HEK293 (cell line): ENCODE results near the gene DLGAP3.

ENCODE experiments used
- EGR2 ChIP-seq: fragments of 450-650 bp; formaldehyde crosslinking; IDR thresholded peaks from 2 replicates; pipeline ENCODE4 v1.5.1; 2016; ENCODE audit warnings: low read depth, missing biosample characterization, missing genetic modification characterization
- OVOL3 ChIP-seq: fragments of 450-650 bp; formaldehyde crosslinking; IDR thresholded peaks from 2 replicates; pipeline ENCODE4 v1.5.1; 2016; ENCODE audit warnings: missing biosample characterization, missing genetic modification characterization
- PATZ1 ChIP-seq: fragments of 450-650 bp; formaldehyde crosslinking; IDR thresholded peaks from 2 replicates; pipeline ENCODE4 v1.5.1; 2016; ENCODE audit warnings: missing biosample characterization, missing genetic modification characterization
- ZBTB10 ChIP-seq: fragments of 450-650 bp; formaldehyde crosslinking; IDR thresholded peaks from 2 replicates; pipeline ENCODE4 v1.5.1; 2016; ENCODE audit warnings: missing biosample characterization, missing genetic modification characterization
- ZBTB21 ChIP-seq: fragments of 450-650 bp; formaldehyde crosslinking; IDR thresholded peaks from 2 replicates; pipeline ENCODE4 v1.5.1; 2017; ENCODE audit warnings: missing biosample characterization, missing genetic modification characterization
- ZBTB26 ChIP-seq: fragments of 450-650 bp; formaldehyde crosslinking; optimal IDR thresholded peaks from 2 replicates; pipeline ENCODE3; 2016; ENCODE audit warnings: missing biosample characterization, mild to moderate bottlenecking, missing genetic modification characterization
- ZFHX2 ChIP-seq: fragments of 450-650 bp; formaldehyde crosslinking; conservative IDR thresholded peaks from 2 replicates; pipeline ENCODE4 v1.5.1; 2016; ENCODE audit warnings: missing biosample characterization, missing genetic modification characterization
- ZFP69B ChIP-seq: fragments of 450-650 bp; formaldehyde crosslinking; IDR thresholded peaks from 2 replicates; pipeline ENCODE4 v1.5.1; 2016; ENCODE audit warnings: missing biosample characterization, missing genetic modification characterization
- ZNF121 ChIP-seq: fragments of 450-650 bp; formaldehyde crosslinking; IDR thresholded peaks from 2 replicates; pipeline ENCODE4 v1.5.1; 2016; ENCODE audit warnings: missing biosample characterization, missing genetic modification characterization
- ZNF133 ChIP-seq: fragments of 450-650 bp; formaldehyde crosslinking; IDR thresholded peaks from 2 replicates; pipeline ENCODE4 v1.5.1; 2016; ENCODE audit warnings: missing biosample characterization, missing genetic modification characterization
- ZNF292 ChIP-seq: fragments of 450-650 bp; formaldehyde crosslinking; IDR thresholded peaks from 2 replicates; pipeline ENCODE4 v1.5.1; 2016; ENCODE audit warnings: low read depth, missing biosample characterization, missing genetic modification characterization, borderline replicate concordance
- ZNF335 ChIP-seq: fragments of 450-650 bp; formaldehyde crosslinking; conservative IDR thresholded peaks from 2 replicates; pipeline ENCODE4 v1.5.1; 2016; ENCODE audit warnings: missing biosample characterization, missing genetic modification characterization
- ZNF473 ChIP-seq: fragments of 450-650 bp; formaldehyde crosslinking; IDR thresholded peaks from 2 replicates; pipeline ENCODE4 v1.5.1; 2017; ENCODE audit warnings: missing biosample characterization, missing genetic modification characterization
- ZNF626 ChIP-seq: fragments of 450-650 bp; sonication (Bioruptor Pico); formaldehyde crosslinking; IDR thresholded peaks from 2 replicates; pipeline ENCODE4 v1.5.1; 2018; ENCODE audit warnings: missing biosample characterization, missing genetic modification characterization, inconsistent platforms
- ZNF670 ChIP-seq: fragments of 450-650 bp; formaldehyde crosslinking; IDR thresholded peaks from 2 replicates; pipeline ENCODE4 v1.5.1; 2016; ENCODE audit warnings: missing biosample characterization, missing genetic modification characterization, low read depth
- ZNF785 ChIP-seq: fragments of 450-650 bp; formaldehyde crosslinking; IDR thresholded peaks from 2 replicates; pipeline ENCODE4 v1.5.1; 2016; ENCODE audit warnings: missing biosample characterization, missing genetic modification characterization
- ZNF792 ChIP-seq: fragments of 450-650 bp; formaldehyde crosslinking; IDR thresholded peaks from 2 replicates; pipeline ENCODE4 v1.5.1; 2016; ENCODE audit warnings: missing biosample characterization, missing genetic modification characterization
- ZNF843 ChIP-seq: fragments of 450-650 bp; formaldehyde crosslinking; IDR thresholded peaks from 2 replicates; pipeline ENCODE4 v1.5.1; 2016; ENCODE audit warnings: missing biosample characterization, missing genetic modification characterization
- ZSCAN30 ChIP-seq: fragments of 450-650 bp; IDR thresholded peaks from 2 replicates; pipeline ENCODE4 v1.5.1; 2018; ENCODE audit warnings: missing biosample characterization, mild to moderate bottlenecking, missing genetic modification characterization, moderate library complexity
- ZSCAN4 ChIP-seq: fragments of 450-650 bp; formaldehyde crosslinking; IDR thresholded peaks from 2 replicates; pipeline ENCODE4 v1.5.1; 2017; ENCODE audit warnings: missing biosample characterization, missing genetic modification characterization
- TF ChIP-seq, protein P1 (sequence below): fragments of 450-650 bp; formaldehyde crosslinking; IDR thresholded peaks from 2 replicates; pipeline ENCODE4 v1.5.1; 2016; ENCODE audit warnings: missing biosample characterization, missing genetic modification characterization
- TF ChIP-seq, protein P2 (sequence below): fragments of 450-650 bp; formaldehyde crosslinking; IDR thresholded peaks from 2 replicates; pipeline ENCODE4 v1.5.0; 2017; ENCODE audit warnings: missing biosample characterization, missing genetic modification characterization, borderline replicate concordance

Gene DLGAP3

GRCh38 chr1:34928699-34929496 lies 552 bp downstream of the DLGAP3 start (continued):
- TF ChIP-seq ZNF843 (tag by site-specific recombination) = peak; percentile 21; the same call in 1 of the 2 replicates
- TF ChIP-seq OVOL3 (tag by site-specific recombination) = no peak
- TF ChIP-seq ZBTB10 (tag by site-specific recombination) = peak; percentile 73; the same call in 1 of the 2 replicates
- TF ChIP-seq ZFP69B (tag by site-specific recombination) = peak; percentile 76
- TF ChIP-seq, protein P1, sequence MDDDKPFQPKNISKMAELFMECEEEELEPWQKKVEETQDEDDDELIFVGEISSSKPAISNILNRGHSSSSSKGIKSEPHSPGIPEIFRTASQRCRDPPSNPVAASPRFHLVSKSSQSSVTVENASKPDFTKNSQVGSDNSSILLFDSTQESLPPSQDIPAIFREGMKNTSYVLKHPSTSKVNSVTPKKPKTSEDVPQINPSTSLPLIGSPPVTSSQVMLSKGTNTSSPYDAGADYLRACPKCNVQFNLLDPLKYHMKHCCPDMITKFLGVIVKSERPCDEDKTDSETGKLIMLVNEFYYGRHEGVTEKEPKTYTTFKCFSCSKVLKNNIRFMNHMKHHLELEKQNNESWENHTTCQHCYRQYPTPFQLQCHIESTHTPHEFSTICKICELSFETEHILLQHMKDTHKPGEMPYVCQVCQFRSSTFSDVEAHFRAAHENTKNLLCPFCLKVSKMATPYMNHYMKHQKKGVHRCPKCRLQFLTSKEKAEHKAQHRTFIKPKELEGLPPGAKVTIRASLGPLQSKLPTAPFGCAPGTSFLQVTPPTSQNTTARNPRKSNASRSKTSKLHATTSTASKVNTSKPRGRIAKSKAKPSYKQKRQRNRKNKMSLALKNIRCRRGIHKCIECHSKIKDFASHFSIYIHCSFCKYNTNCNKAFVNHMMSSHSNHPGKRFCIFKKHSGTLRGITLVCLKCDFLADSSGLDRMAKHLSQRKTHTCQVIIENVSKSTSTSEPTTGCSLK = no peak
- TF ChIP-seq ZSCAN4 (tag by site-specific recombination) = peak; percentile 95
- peak; percentile 42 for TF ChIP-seq PATZ1
- TF ChIP-seq ZFHX2 (tag by site-specific recombination) = peak; percentile 99
- TF ChIP-seq ZSCAN30 (tag by site-specific recombination) = no peak
- TF ChIP-seq ZNF292 (tag by site-specific recombination) = no peak
- peak; percentile 10; the same call in 1 of the 2 replicates for TF ChIP-seq ZNF133
- peak; percentile 23; the same call in 1 of the 2 replicates for TF ChIP-seq ZNF626 (tag by site-specific recombination)
- TF ChIP-seq ZNF785 (tag by site-specific recombination) = 0 out of 2 replicates have a peak, but pooled peaks have one; percentile 79
- TF ChIP-seq ZNF473 (tag by site-specific recombination) = peak; percentile 84; the same call in 1 of the 2 replicates
- peak; percentile 53 for TF ChIP-seq ZBTB26
- peak; percentile 69; the same call in 1 of the 2 replicates for TF ChIP-seq ZNF792 (tag by site-specific recombination)
- no peak for TF ChIP-seq ZNF121
- peak; percentile 93 for TF ChIP-seq ZNF335 (tag by site-specific recombination)
- TF ChIP-seq ZBTB21 (tag by site-specific recombination) = no peak
- TF ChIP-seq, protein P2, sequence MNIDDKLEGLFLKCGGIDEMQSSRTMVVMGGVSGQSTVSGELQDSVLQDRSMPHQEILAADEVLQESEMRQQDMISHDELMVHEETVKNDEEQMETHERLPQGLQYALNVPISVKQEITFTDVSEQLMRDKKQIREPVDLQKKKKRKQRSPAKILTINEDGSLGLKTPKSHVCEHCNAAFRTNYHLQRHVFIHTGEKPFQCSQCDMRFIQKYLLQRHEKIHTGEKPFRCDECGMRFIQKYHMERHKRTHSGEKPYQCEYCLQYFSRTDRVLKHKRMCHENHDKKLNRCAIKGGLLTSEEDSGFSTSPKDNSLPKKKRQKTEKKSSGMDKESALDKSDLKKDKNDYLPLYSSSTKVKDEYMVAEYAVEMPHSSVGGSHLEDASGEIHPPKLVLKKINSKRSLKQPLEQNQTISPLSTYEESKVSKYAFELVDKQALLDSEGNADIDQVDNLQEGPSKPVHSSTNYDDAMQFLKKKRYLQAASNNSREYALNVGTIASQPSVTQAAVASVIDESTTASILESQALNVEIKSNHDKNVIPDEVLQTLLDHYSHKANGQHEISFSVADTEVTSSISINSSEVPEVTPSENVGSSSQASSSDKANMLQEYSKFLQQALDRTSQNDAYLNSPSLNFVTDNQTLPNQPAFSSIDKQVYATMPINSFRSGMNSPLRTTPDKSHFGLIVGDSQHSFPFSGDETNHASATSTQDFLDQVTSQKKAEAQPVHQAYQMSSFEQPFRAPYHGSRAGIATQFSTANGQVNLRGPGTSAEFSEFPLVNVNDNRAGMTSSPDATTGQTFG = peak; percentile 53; the same call in 1 of the 2 replicates
- 0 out of 2 replicates have a peak, but pooled peaks have one; percentile 20 for TF ChIP-seq ZNF670 (tag by site-specific recombination)
- peak; percentile 96 for TF ChIP-seq EGR2
- TF ChIP-seq, all 188 proteins: peak for 26
